H1 (cell line): ENCODE data around the gene KIF5C. TPM values are rescaled to one million over a fixed set of nuclear protein-coding genes. Genes with fewer than 3 reads are reported as not detected.

Source experiments
- BRCA1 ChIP-seq: IDR thresholded peaks from 2 replicates; pipeline ENCODE4 v1.6.1; 2012; ENCODE audit warnings: low read depth, low read length, improper control_type of control experiment
- CHD2 ChIP-seq: IDR thresholded peaks from 2 replicates; pipeline ENCODE4 v1.6.1; 2012; ENCODE audit warnings: low read length, improper control_type of control experiment
- CHD7 ChIP-seq: fragments of 300-600 bp; sonication (generic); IDR thresholded peaks from 2 replicates; pipeline ENCODE4 v1.7.1; 2012; ENCODE audit warnings: low read length, moderate library complexity, mild to moderate bottlenecking, inconsistent platforms; ENCODE audit not compliant: insufficient replicate concordance
- EP300 ChIP-seq, 2 experiments: IDR thresholded peaks; 1 replicate in 1 of 2; 2 replicates in 1 of 2; pipeline ENCODE4 v1.6.1; 2011 to 2012; ENCODE audit warnings: low read depth in 2 of 2, low read length in 2 of 2, mild to moderate bottlenecking in 2 of 2, borderline replicate concordance in 1 of 2, inconsistent platforms in 1 of 2, moderate library complexity in 1 of 2
- RNF2 ChIP-seq: fragments of 200-900, 300-1000 bp; sonication (generic); IDR thresholded peaks from 2 replicates; pipeline ENCODE4 v1.7.1; 2016; ENCODE audit warnings: borderline replicate concordance, low read depth, mild to moderate bottlenecking, antibody characterized with exemption, low read length; ENCODE audit not compliant: poor library complexity, severe bottlenecking; ENCODE audit errors: missing control alignments
- polyA plus RNA-seq, 7 experiments: library from polyadenylated mRNA; depleted of rRNA in 3 of 7; stranded (reverse) in 5 of 7; unstranded in 2 of 7; fragments of >200 nt in 5 of 7; fragments of 200-250 nt in 2 of 7; gene quantifications; 1 replicate in 5 of 7; 2 replicates in 1 of 7; 4 replicates in 1 of 7; pipeline versions ENCODE4 v1.2.1 to v1.2.3, GENCODE V29; 2011 to 2013; ENCODE audit warnings: missing spikeins in 2 of 7, mixed read lengths in 2 of 7
- total RNA-seq: library from RNA; stranded (reverse); fragmentation: NEBNext Ultra II Directional; extraction: Animal tissue kit (Norgen Biotek cat#: 25700); gene quantifications from 2 replicates; pipeline ENCODE4 v1.2.1, GENCODE V29; 2021

Gene KIF5C
- total and polyA plus RNA-seq, 2 of the 8 experiments (the other 6 are each of a cell fraction or from before 2014, with no cell fraction given) = 16.3 to 66.4 TPM

- TF ChIP-seq CHD7 (no peak), CHD2 (no peak), BRCA1 (no peak), EP300 (IDR thresholded peaks at IDR 0.05; ENCODE audit: borderline replicate concordance in 1 of 2, low read depth in 2 of 2, low read length in 2 of 2) (no peak), RNF2 (no peak)
These were observed 46.1 kb upstream of the KIF5C start (continued) for GRCh38 chr2:148828941-148829340.
